Mammary epithelial cell (primary cell): ENCODE results near the gene RAI14.

ENCODE experiments used
- EZH2 ChIP-seq: IDR thresholded peaks from 2 replicates; pipeline ENCODE4 v1.6.1; 2012; ENCODE audit warnings: low read length, inconsistent platforms, borderline replicate concordance
- TF ChIP-seq, protein P1 (sequence below), 2 donors: IDR thresholded peaks in 1 of 2; conservative IDR thresholded peaks in 1 of 2; 2 replicates each; pipeline ENCODE4 v1.5.1; 2011 to 2012; ENCODE audit warnings: inconsistent platforms in 2 of 2, low read length in 2 of 2, mild to moderate bottlenecking in 2 of 2, control low read depth in 1 of 2, low read depth in 1 of 2; ENCODE audit not compliant: insufficient read depth in 1 of 2; ENCODE audit errors: extremely low read depth in 1 of 2

GRCh38 chr5:34770486-34770885, 114.4 kb downstream of the RAI14 start:
- TF ChIP-seq EZH2: no peak
- TF ChIP-seq, protein P1, sequence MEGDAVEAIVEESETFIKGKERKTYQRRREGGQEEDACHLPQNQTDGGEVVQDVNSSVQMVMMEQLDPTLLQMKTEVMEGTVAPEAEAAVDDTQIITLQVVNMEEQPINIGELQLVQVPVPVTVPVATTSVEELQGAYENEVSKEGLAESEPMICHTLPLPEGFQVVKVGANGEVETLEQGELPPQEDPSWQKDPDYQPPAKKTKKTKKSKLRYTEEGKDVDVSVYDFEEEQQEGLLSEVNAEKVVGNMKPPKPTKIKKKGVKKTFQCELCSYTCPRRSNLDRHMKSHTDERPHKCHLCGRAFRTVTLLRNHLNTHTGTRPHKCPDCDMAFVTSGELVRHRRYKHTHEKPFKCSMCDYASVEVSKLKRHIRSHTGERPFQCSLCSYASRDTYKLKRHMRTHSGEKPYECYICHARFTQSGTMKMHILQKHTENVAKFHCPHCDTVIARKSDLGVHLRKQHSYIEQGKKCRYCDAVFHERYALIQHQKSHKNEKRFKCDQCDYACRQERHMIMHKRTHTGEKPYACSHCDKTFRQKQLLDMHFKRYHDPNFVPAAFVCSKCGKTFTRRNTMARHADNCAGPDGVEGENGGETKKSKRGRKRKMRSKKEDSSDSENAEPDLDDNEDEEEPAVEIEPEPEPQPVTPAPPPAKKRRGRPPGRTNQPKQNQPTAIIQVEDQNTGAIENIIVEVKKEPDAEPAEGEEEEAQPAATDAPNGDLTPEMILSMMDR (conservative IDR thresholded peaks at IDR 0.05 in 1 of 2, IDR thresholded peaks at IDR 0.05 in 1 of 2; ENCODE audit: extremely low read depth in 1 of 2, insufficient read depth in 1 of 2, low read depth in 1 of 2, low read length in 2 of 2): no peak
